Endodermal cell (in vitro differentiated cells): ENCODE data around the gene KIF6. TPM values are rescaled to one million over a fixed set of nuclear protein-coding genes. Genes with fewer than 3 reads are reported as not detected.

Experiments used
- DNase-seq: peaks from one replicate; pipeline ENCODE4 v3.0.0-alpha.2; 2017
- H3K27ac ChIP-seq: 2 replicates; pipeline ENCODE4 v1.5.1; 2013; ENCODE audit warnings: mild to moderate bottlenecking, low read depth, low read length, moderate library complexity
- H3K27me3 ChIP-seq: 2 replicates; pipeline ENCODE4 v1.6.1; 2013; ENCODE audit warnings: mild to moderate bottlenecking, low read length, moderate library complexity; ENCODE audit not compliant: insufficient read depth, control insufficient read depth, poor library complexity, severe bottlenecking
- H3K36me3 ChIP-seq: 2 replicates; pipeline ENCODE4 v1.7.0; 2013; ENCODE audit warnings: mild to moderate bottlenecking, low read length, moderate library complexity; ENCODE audit not compliant: control insufficient read depth, insufficient read depth
- H3K4me1 ChIP-seq: one replicate; pipeline ENCODE4 v1.7.0; 2013; ENCODE audit warnings: low read length; ENCODE audit not compliant: control insufficient read depth, insufficient read depth
- H3K4me3 ChIP-seq: 2 replicates; pipeline ENCODE4 v1.5.1; 2013; ENCODE audit warnings: mild to moderate bottlenecking, low read length, moderate library complexity
- H3K9ac ChIP-seq: 2 replicates; pipeline ENCODE4 v1.6.1; 2013; ENCODE audit warnings: mild to moderate bottlenecking, low read length, moderate library complexity; ENCODE audit not compliant: poor library complexity, severe bottlenecking; ENCODE audit errors: extremely low read depth
- H3K9me3 ChIP-seq: 2 replicates; pipeline ENCODE4 v1.6.1; 2013; ENCODE audit warnings: mild to moderate bottlenecking, low read length, moderate library complexity; ENCODE audit not compliant: control insufficient read depth
- H3K27ac Mint-ChIP-seq: 2 replicates; pipeline ENCODE4 v1.8.0; 2020; ENCODE audit warnings: mixed read lengths
- H3K27me3 Mint-ChIP-seq: 2 replicates; pipeline ENCODE4 v1.8.0; 2021; ENCODE audit warnings: mild to moderate bottlenecking, mixed read lengths; ENCODE audit not compliant: insufficient read depth
- H3K36me3 Mint-ChIP-seq: 2 replicates; pipeline ENCODE4 v1.8.0; 2020; ENCODE audit warnings: low read depth, mixed read lengths
- H3K4me1 Mint-ChIP-seq: 2 replicates; pipeline ENCODE4 v1.8.0; 2020; ENCODE audit warnings: mixed read lengths
- H3K4me3 Mint-ChIP-seq: 2 replicates; pipeline ENCODE4 v1.8.0; 2020; ENCODE audit warnings: mild to moderate bottlenecking, moderate library complexity, mixed read lengths
- H3K9me3 Mint-ChIP-seq: 2 replicates; pipeline ENCODE4 v1.8.0; 2020; ENCODE audit warnings: mild to moderate bottlenecking, mixed read lengths
- CTCF ChIP-seq: fragments of 200-600 bp; sonication (generic); conservative IDR thresholded peaks from 2 replicates; pipeline ENCODE4 v1.5.0; 2021; ENCODE audit warnings: antibody characterized with exemption, mild to moderate bottlenecking
- WGBS, 2 experiments: methylation state at CpG; one replicate each; pipeline versions ENCODE4 v1.1.5 to v1.1.7; 2013; ENCODE audit warnings: missing lambda C conversion rate in 2 of 2, mixed read lengths in 1 of 2; ENCODE audit not compliant: insufficient coverage in 1 of 2, insufficient read length in 1 of 2; 5-methylcytosine and 5-hydroxymethylcytosine counted together
- total RNA-seq, 2 donors: library from RNA; stranded (reverse); fragmentation: NEBNext Ultra II Directional in 1 of 2; extraction: Animal tissue kit (Norgen Biotek cat#: 25700) in 1 of 2; gene quantifications; 2 replicates in 1 of 2; 3 replicates in 1 of 2; pipeline ENCODE4 v1.2.1, GENCODE V29; 2021

KIF6 gene
- total RNA-seq, 2 donors from 2014 or later = 0.62 to 1.1 TPM

DNA sequence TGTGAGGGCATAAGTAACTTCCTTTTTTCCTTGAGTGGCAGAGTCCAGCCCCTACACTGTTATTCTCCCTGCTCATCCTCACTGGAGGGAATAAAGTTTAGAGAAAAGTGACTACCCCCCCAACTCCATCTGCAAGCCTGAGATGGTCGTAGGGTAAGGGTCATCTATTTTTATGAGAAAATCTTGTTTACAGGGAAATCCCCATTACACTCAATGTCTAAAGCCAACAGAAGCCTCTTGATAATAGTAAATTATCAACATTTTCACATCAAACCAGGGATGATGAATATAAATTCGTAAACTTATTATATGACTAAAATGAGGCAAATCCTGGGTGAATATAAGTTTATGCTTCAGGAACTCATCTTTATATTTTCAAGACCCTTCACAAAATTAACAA, 228.8 kb downstream of the KIF6 start:
- H3K36me3 ChIP-seq = no peaks in the 10 kb centered on the region
- H3K9ac ChIP-seq = no peak overlapping the region
- H3K4me1 ChIP-seq = no peaks in the 10 kb centered on the region
- no peak overlapping the region for H3K4me3 Mint-ChIP-seq
- H3K27ac ChIP-seq = no peak overlapping the region
- H3K36me3 Mint-ChIP-seq = no peaks in the 10 kb centered on the region
- 100% methylated on average over 2 of the region's 2 CpGs; no CpG with 5 or more reads in 1 of the 2 experiments for WGBS, 2 experiments
- no peak for TF ChIP-seq CTCF
- H3K4me1 Mint-ChIP-seq = peaks cover 18% of the 10 kb centered on the region
- H3K9me3 Mint-ChIP-seq = peaks cover 2% of the 10 kb centered on the region
- no peaks in the 10 kb centered on the region for H3K27me3 ChIP-seq
- H3K9me3 ChIP-seq = peaks cover 1% of the 10 kb centered on the region
- H3K27ac Mint-ChIP-seq = no peak overlapping the region
- DNase-seq = no peak
- H3K27me3 Mint-ChIP-seq = no peaks in the 10 kb centered on the region
- H3K4me3 ChIP-seq = no peak overlapping the region

GRCh38 chr6:39495640-39496039, 229.6 kb downstream of the KIF6 start:
- Mint-ChIP-seq H3K36me3 (no peaks in the 10 kb centered on the region), H3K27me3 (no peaks in the 10 kb centered on the region), H3K9me3 (no peaks in the 10 kb centered on the region), H3K4me3 (no peak overlapping the region), H3K4me1 (peaks cover 18% of the 10 kb centered on the region), H3K27ac (no peak overlapping the region)
- H3K4me1 ChIP-seq = no peaks in the 10 kb centered on the region
- 42 to 74% methylated on average over 2 to 3 of the region's 3 CpGs for WGBS, 2 experiments
- TF ChIP-seq CTCF = no peak
- H3K9ac ChIP-seq = no peak overlapping the region
- DNase-seq = no peak
- no peaks in the 10 kb centered on the region for H3K36me3 ChIP-seq
- H3K4me3 ChIP-seq = no peak overlapping the region
- H3K27me3 ChIP-seq = no peaks in the 10 kb centered on the region
- no peak overlapping the region for H3K27ac ChIP-seq
- no peaks in the 10 kb centered on the region for H3K9me3 ChIP-seq

DNA sequence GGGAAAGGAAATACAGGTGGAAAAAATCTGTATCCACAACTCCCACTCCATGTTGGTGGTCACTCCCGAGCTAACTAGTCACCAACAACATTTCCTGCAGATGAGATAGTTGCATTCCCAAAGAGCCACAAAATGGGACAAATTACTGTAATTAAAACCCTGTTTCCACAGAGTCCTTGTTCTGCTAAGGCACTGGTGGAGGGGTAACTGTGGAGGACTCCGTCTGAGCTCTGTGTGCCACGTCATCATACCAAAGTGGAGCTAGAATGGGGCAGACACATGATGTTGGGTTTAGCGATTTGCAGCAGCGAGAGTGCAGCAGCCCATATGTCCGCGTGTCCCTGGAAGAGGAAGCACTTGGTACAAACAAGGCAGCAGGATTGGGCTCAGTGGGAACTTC, 230.2 kb downstream of the KIF6 start:
- Histone ChIP-seq H3K9ac (no peak overlapping the region), H3K27me3 (no peaks in the 10 kb centered on the region), H3K9me3 (no peaks in the 10 kb centered on the region), H3K36me3 (no peaks in the 10 kb centered on the region), H3K4me1 (no peaks in the 10 kb centered on the region), H3K27ac (no peak overlapping the region), H3K4me3 (no peak overlapping the region)
- WGBS, 2 experiments = 89 to 98% methylated on average over 4 to 7 of the region's 7 CpGs
- TF ChIP-seq CTCF = no peak
- H3K4me1 Mint-ChIP-seq = peaks cover 22% of the 10 kb centered on the region
- no peaks in the 10 kb centered on the region for H3K27me3 Mint-ChIP-seq
- H3K36me3 Mint-ChIP-seq = no peaks in the 10 kb centered on the region
- no peak for DNase-seq
- no peak overlapping the region for H3K4me3 Mint-ChIP-seq
- no peak overlapping the region for H3K27ac Mint-ChIP-seq
- no peaks in the 10 kb centered on the region for H3K9me3 Mint-ChIP-seq
